ENCODE results near the gene RNPEP. TPM values are rescaled to one million over a fixed set of nuclear protein-coding genes. Genes with fewer than 3 reads are reported as not detected.

RNPEP gene
- total and polyA plus RNA-seq, 11 donors: 12.4 to 36.2 (median 15.6) TPM

- Histone ChIP-seq H3K27ac (peak overlapping the region in 7 of 12 donors; percentile 14 to 72 (median 43)), H3K27me3 (peaks cover 0 to 35% (median 0%) of the 10 kb centered on the region in 9 donors), H3K4me1 (peaks cover 0 to 16% (median 6%) of the 10 kb centered on the region in 12 donors), H3K9me3 (no peaks in the 10 kb centered on the region), H3K4me3 (no peak overlapping the region), H3K36me3 (no peaks in the 10 kb centered on the region)
- intact Hi-C loops (cut with DNase I): loop anchor here in 2 of 10 donors (5.0 to 10.0 kb wide), 2 partner anchors 52 to 55 kb away; no protein-coding TSS in a partner anchor
- ATAC-seq: no peak
- no peak for DNase-seq
- no peak for TF ChIP-seq POLR2A (IDR thresholded peaks at IDR 0.05)
- TF ChIP-seq CTCF (IDR thresholded peaks at IDR 0.05): no peak
Observed at GRCh38 chr1:201949491-201949890, 33.0 kb upstream of the RNPEP start.

- H3K4me1 ChIP-seq: peaks cover 0 to 23% (median 11%) of the 10 kb centered on the region in 12 donors
- H3K36me3 ChIP-seq: peaks cover 0 to 26% (median 22%) of the 10 kb centered on the region in 9 donors
- no peaks in the 10 kb centered on the region for H3K27me3 ChIP-seq
- intact Hi-C loops (cut with DNase I): loop anchor here in 6 of 10 donors (2.0 to 5.0 kb wide), 4 partner anchors 28 to 66 kb away; partner anchors contain the start of genes RNPEP (in 1 of the 6) and SHISA4 (in 1 of the 6)
- H3K27ac ChIP-seq: peak overlapping the region; percentile 42 to 91 (median 81)
- TF ChIP-seq POLR2A (IDR thresholded peaks at IDR 0.05) (no peak), CTCF (IDR thresholded peaks at IDR 0.05) (no peak)
- 55 to 64% (median 57%) methylated on average over 24 of the region's 24 CpGs for WGBS, 4 donors
- peak overlapping the region; percentile 64 to 95 (median 78) for H3K4me3 ChIP-seq
- no peaks in the 10 kb centered on the region for H3K9me3 ChIP-seq
- no peak for ATAC-seq
- DNase-seq: no peak
Observed at GRCh38 chr1:201954263-201955008, 28.0 kb upstream of the RNPEP start.

GRCh38 chr1:201955009-201955728 lies 27.3 kb upstream of the RNPEP start, which contains the start of gene TIMM17A:
TSS of gene TIMM17A (plus strand) at chr1:201955503. CDS start at chr1:201955527, 24 bp downstream.
- peak within 1 kb of the TSS; percentile 68 to 91 (median 81) for H3K27ac ChIP-seq
- H3K4me3 ChIP-seq: peak within 1 kb of the TSS; percentile 64 to 95 (median 78)
- intact Hi-C loops (cut with DNase I): loop anchor here in 6 of 10 donors (2.0 to 5.0 kb wide), 4 partner anchors 28 to 66 kb away; partner anchors contain the start of genes RNPEP (in 1 of the 6) and SHISA4 (in 1 of the 6)
- WGBS, 4 donors: 0 to 1% (median 1%) methylated on average over 32 to 43 of the region's 43 CpGs
- H3K4me1 ChIP-seq: peaks cover 0 to 20% (median 11%) of the 10 kb centered on the region in 12 donors
- H3K27me3 ChIP-seq: no peaks in the 10 kb centered on the region
- no peaks in the 10 kb centered on the region for H3K9me3 ChIP-seq
- TF ChIP-seq POLR2A (IDR thresholded peaks at IDR 0.05): peak; percentile 59 to 82
- peak in 1 of 12 donors; percentile 16 for TF ChIP-seq CTCF (IDR thresholded peaks at IDR 0.05)
- ATAC-seq: peak; percentile 100
- peak; percentile 96 to 98 (median 97) for DNase-seq
- peaks cover 0 to 33% (median 30%) of the 10 kb centered on the region in 9 donors for H3K36me3 ChIP-seq

Measured in heart left ventricle (tissue), 16 donors.